ENCODE data around the gene TMED6. TPM values are rescaled to one million over a fixed set of nuclear protein-coding genes. Genes with fewer than 3 reads are reported as not detected.

Gene TMED6
- total RNA-seq, 1 experiment from 2014 or later, result 0.91 TPM

DNA sequence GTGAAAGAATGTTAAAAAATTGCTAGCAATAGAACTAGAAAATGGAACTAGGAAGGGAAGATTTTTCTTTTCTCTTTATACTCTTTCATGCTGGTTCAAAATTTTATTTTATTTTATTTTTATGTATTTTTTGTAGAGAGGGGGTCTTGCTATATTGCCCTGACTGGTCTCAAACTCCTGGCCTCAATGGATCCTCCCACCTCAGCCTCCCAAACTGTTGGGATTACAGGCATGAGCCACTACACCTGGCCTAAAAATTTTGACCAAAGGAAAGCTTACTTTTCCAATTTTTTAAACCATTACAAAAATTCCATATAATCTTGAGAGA, 44.2 kb upstream of the TMED6 start:
- intact Hi-C loops (cut with micrococcal nuclease), result loop anchor here (5.0 kb wide), 2 partner anchors 81 to 171 kb away; partner anchors contain the start of gene NFAT5
- ChIA-PET POLR2A (interaction anchor here (0.6 to 5.7 kb wide), 12 partner anchors 8 to 876 kb away, joined by 3 to 65 read pairs (median 4); partner anchors contain the start of gene TERF2), CTCF (interaction anchor here (0.9 to 3.9 kb wide), 17 partner anchors 9 to 358 kb away, joined by 3 to 20 read pairs (median 5); partner anchors contain the start of genes NOB1 and NQO1), RAD21 (ENCODE audit: low non-redundant PET in 1 of 2, low total read pairs in 2 of 2, uncharacterized antibody in 2 of 2, unreplicated experiment in 2 of 2) (interaction anchor here in 1 of 2 experiments (0.6 to 1.1 kb wide), 2 partner anchors 326 to 359 kb away, joined by 3 to 5 read pairs; partner anchors contain the start of gene NOB1)
- DNase-seq (ENCODE audit: low read depth, low spot score), result no peak
- Histone ChIP-seq H3K36me3 (ENCODE audit: control insufficient read depth in 1 of 2, insufficient read depth in 2 of 2, low read length in 2 of 2) (no peaks in the 10 kb centered on the region), H3K79me2 (ENCODE audit: insufficient read depth, low read length) (peaks cover 11% of the 10 kb centered on the region), H4K20me1 (ENCODE audit: insufficient read depth) (no peaks in the 10 kb centered on the region), H3K27me3 (ENCODE audit: insufficient read depth, low read length) (no peaks in the 10 kb centered on the region), H3K9me2 (ENCODE audit: insufficient read depth) (no peaks in the 10 kb centered on the region), H2AFZ (ENCODE audit: low read depth, low read length, poor library complexity, severe bottlenecking) (no peak overlapping the region), H3K4me3 (replicated peaks in 1 of 2; ENCODE audit: low read depth in 1 of 2, low read length in 2 of 2) (no peak overlapping the region), H3K4me1 (ENCODE audit: control insufficient read depth in 1 of 2, insufficient read depth in 2 of 2, low read length in 2 of 2) (peaks cover 92 to 97% of the 10 kb centered on the region in 2 experiments), H3K4me2 (ENCODE audit: low read length) (peak overlapping the region; percentile 69), H3K27ac (ENCODE audit: low read depth, low read length) (peak overlapping the region; percentile 99), H3K9me3 (ENCODE audit: control insufficient read depth in 1 of 2, insufficient read depth in 1 of 2, low read depth in 1 of 2, low read length in 2 of 2) (no peaks in the 10 kb centered on the region), H3K9ac (ENCODE audit: low read length) (peak overlapping the region; percentile 53)
- ATAC-seq, result no peak
- BruUV-seq (replicated peaks), result no TSS peak
- TF ChIP-seq SP1 (IDR thresholded peaks at IDR 0.05; ENCODE audit: low read depth) (no peak), EZH2phosphoT487 (IDR thresholded peaks at IDR 0.05; ENCODE audit: borderline replicate concordance) (no peak), YY1 (IDR thresholded peaks at IDR 0.05; ENCODE audit: extremely low read depth, insufficient replicate concordance, low read depth, low read length) (no peak), JUND (IDR thresholded peaks at IDR 0.05) (no peak), POLR2AphosphoS5 (IDR thresholded peaks at IDR 0.05; ENCODE audit: low read depth, low read length) (no peak), SRF (IDR thresholded peaks at IDR 0.05; ENCODE audit: low read depth) (no peak), CBX3 (IDR thresholded peaks at IDR 0.05; ENCODE audit: low read depth) (no peak), RAD21 (IDR thresholded peaks at IDR 0.05; ENCODE audit: low read depth) (no peak), CEBPB (IDR thresholded peaks at IDR 0.05; ENCODE audit: low read depth) (no peak), EGR1 (IDR thresholded peaks at IDR 0.05; ENCODE audit: low read depth) (no peak), ELF1 (IDR thresholded peaks at IDR 0.05; ENCODE audit: borderline replicate concordance, low read depth) (no peak), POLR2A (IDR thresholded peaks at IDR 0.05; ENCODE audit: borderline replicate concordance, extremely low read depth, insufficient read depth, insufficient read length) (no peak), TCF7L2 (IDR thresholded peaks at IDR 0.05; ENCODE audit: borderline replicate concordance, extremely low read depth, insufficient read depth, insufficient read length) (no peak), ZNF274 (IDR thresholded peaks at IDR 0.05; ENCODE audit: low read depth, low read length) (no peak)
- TF ChIP-seq, protein P1, sequence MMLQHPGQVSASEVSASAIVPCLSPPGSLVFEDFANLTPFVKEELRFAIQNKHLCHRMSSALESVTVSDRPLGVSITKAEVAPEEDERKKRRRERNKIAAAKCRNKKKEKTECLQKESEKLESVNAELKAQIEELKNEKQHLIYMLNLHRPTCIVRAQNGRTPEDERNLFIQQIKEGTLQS (IDR thresholded peaks at IDR 0.05), result no peak
- TF ChIP-seq, protein P2, sequence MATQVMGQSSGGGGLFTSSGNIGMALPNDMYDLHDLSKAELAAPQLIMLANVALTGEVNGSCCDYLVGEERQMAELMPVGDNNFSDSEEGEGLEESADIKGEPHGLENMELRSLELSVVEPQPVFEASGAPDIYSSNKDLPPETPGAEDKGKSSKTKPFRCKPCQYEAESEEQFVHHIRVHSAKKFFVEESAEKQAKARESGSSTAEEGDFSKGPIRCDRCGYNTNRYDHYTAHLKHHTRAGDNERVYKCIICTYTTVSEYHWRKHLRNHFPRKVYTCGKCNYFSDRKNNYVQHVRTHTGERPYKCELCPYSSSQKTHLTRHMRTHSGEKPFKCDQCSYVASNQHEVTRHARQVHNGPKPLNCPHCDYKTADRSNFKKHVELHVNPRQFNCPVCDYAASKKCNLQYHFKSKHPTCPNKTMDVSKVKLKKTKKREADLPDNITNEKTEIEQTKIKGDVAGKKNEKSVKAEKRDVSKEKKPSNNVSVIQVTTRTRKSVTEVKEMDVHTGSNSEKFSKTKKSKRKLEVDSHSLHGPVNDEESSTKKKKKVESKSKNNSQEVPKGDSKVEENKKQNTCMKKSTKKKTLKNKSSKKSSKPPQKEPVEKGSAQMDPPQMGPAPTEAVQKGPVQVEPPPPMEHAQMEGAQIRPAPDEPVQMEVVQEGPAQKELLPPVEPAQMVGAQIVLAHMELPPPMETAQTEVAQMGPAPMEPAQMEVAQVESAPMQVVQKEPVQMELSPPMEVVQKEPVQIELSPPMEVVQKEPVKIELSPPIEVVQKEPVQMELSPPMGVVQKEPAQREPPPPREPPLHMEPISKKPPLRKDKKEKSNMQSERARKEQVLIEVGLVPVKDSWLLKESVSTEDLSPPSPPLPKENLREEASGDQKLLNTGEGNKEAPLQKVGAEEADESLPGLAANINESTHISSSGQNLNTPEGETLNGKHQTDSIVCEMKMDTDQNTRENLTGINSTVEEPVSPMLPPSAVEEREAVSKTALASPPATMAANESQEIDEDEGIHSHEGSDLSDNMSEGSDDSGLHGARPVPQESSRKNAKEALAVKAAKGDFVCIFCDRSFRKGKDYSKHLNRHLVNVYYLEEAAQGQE (IDR thresholded peaks at IDR 0.05; ENCODE audit: low read depth), result no peak
- TF ChIP-seq, protein P3, sequence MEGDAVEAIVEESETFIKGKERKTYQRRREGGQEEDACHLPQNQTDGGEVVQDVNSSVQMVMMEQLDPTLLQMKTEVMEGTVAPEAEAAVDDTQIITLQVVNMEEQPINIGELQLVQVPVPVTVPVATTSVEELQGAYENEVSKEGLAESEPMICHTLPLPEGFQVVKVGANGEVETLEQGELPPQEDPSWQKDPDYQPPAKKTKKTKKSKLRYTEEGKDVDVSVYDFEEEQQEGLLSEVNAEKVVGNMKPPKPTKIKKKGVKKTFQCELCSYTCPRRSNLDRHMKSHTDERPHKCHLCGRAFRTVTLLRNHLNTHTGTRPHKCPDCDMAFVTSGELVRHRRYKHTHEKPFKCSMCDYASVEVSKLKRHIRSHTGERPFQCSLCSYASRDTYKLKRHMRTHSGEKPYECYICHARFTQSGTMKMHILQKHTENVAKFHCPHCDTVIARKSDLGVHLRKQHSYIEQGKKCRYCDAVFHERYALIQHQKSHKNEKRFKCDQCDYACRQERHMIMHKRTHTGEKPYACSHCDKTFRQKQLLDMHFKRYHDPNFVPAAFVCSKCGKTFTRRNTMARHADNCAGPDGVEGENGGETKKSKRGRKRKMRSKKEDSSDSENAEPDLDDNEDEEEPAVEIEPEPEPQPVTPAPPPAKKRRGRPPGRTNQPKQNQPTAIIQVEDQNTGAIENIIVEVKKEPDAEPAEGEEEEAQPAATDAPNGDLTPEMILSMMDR (IDR thresholded peaks at IDR 0.05 in 2 of 3, conservative IDR thresholded peaks at IDR 0.05 in 1 of 3; ENCODE audit: borderline replicate concordance in 1 of 3, insufficient read depth in 1 of 3, low read depth in 2 of 3, low read length in 2 of 3), result no peak; a peak in 1 of 6 replicates
- TF ChIP-seq, protein P4, sequence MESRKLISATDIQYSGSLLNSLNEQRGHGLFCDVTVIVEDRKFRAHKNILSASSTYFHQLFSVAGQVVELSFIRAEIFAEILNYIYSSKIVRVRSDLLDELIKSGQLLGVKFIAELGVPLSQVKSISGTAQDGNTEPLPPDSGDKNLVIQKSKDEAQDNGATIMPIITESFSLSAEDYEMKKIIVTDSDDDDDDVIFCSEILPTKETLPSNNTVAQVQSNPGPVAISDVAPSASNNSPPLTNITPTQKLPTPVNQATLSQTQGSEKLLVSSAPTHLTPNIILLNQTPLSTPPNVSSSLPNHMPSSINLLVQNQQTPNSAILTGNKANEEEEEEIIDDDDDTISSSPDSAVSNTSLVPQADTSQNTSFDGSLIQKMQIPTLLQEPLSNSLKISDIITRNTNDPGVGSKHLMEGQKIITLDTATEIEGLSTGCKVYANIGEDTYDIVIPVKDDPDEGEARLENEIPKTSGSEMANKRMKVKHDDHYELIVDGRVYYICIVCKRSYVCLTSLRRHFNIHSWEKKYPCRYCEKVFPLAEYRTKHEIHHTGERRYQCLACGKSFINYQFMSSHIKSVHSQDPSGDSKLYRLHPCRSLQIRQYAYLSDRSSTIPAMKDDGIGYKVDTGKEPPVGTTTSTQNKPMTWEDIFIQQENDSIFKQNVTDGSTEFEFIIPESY (IDR thresholded peaks at IDR 0.05; ENCODE audit: extremely low read depth, insufficient replicate concordance, low read length), result no peak
